Activated CD4-positive, alpha-beta T cell treated with anti-CD3 and anti-CD28 coated beads, Interleukin-2, amount 10 ng/mL, durations not matched to agents 7 days and 5 days (primary cell): ENCODE results near the gene RBAK. TPM values are rescaled to one million over a fixed set of nuclear protein-coding genes. Genes with fewer than 3 reads are reported as not detected.
A peak's percentile ranks its signal among the peaks of the same experiment; 100 is the strongest.

Experiments used
- CTCF ChIA-PET: fragments of 350-600 bp; sonication (Branson Sonifier 250); formaldehyde crosslinking; loops from one replicate; lab custom pipeline; 2021; ENCODE audit warnings: antibody characterized with exemption; lab: Charles Lee
- POLR2A ChIA-PET: fragments of 350-600 bp; sonication (Branson Sonifier 250); formaldehyde crosslinking; loops from one replicate; lab custom pipeline; 2021; ENCODE audit warnings: antibody characterized with exemption; lab: Charles Lee
- DNase-seq: peaks from one replicate; pipeline ENCODE4 v3.0.0-alpha.2; 2020
- H3K27ac Mint-ChIP-seq: one replicate; pipeline ENCODE4 v1.8.0; 2021; ENCODE audit warnings: mild to moderate bottlenecking, moderate library complexity, mixed read lengths
- H3K27me3 Mint-ChIP-seq: one replicate; pipeline ENCODE4 v1.8.0; 2021; ENCODE audit warnings: mixed read lengths
- H3K36me3 Mint-ChIP-seq: one replicate; pipeline ENCODE4 v1.8.0; 2021; ENCODE audit warnings: low read depth, mixed read lengths
- H3K4me1 Mint-ChIP-seq: one replicate; pipeline ENCODE4 v1.8.0; 2021; ENCODE audit warnings: mixed read lengths
- H3K4me3 Mint-ChIP-seq: one replicate; pipeline ENCODE4 v1.8.0; 2021; ENCODE audit warnings: mild to moderate bottlenecking, moderate library complexity, mixed read lengths
- H3K9me3 Mint-ChIP-seq: one replicate; pipeline ENCODE4 v1.8.0; 2021; ENCODE audit warnings: mixed read lengths
- total RNA-seq, 2 experiments: library from RNA; stranded (reverse); gene quantifications; one replicate each; pipeline ENCODE4 v1.2.3, GENCODE V29; 2021

The RBAK gene
- total RNA-seq, 2 experiments from 2014 or later = 15.7 to 16.1 TPM

DNA sequence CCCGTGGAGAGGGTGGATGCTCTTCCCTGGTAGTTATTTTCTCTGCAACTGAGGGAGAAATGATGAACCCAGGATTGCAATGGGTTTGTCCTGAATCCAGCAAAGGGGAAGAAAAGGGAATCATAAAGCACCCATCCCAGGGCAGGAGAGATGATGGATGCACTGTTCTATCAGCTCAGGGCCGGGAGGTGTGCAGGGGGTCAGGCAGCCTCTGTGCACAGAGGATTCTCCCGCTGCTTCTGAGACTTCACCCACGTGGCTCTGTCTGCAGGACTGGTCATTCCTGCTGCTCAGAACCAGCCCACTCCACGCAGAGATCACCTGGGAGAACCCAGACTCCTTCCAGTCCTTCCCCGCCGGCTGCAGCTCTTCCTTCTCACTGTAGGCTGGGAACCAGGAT lies 70.7 kb downstream of the RBAK start:
- H3K4me3 Mint-ChIP-seq = no peak overlapping the region
- DNase-seq = no peak
- no peaks in the 10 kb centered on the region for H3K9me3 Mint-ChIP-seq
- CTCF ChIA-PET = no interaction called here
- POLR2A ChIA-PET = no interaction called here
- H3K36me3 Mint-ChIP-seq = no peaks in the 10 kb centered on the region
- H3K27me3 Mint-ChIP-seq = no peaks in the 10 kb centered on the region
- no peaks in the 10 kb centered on the region for H3K4me1 Mint-ChIP-seq
- H3K27ac Mint-ChIP-seq = peak overlapping the region; percentile 5

DNA sequence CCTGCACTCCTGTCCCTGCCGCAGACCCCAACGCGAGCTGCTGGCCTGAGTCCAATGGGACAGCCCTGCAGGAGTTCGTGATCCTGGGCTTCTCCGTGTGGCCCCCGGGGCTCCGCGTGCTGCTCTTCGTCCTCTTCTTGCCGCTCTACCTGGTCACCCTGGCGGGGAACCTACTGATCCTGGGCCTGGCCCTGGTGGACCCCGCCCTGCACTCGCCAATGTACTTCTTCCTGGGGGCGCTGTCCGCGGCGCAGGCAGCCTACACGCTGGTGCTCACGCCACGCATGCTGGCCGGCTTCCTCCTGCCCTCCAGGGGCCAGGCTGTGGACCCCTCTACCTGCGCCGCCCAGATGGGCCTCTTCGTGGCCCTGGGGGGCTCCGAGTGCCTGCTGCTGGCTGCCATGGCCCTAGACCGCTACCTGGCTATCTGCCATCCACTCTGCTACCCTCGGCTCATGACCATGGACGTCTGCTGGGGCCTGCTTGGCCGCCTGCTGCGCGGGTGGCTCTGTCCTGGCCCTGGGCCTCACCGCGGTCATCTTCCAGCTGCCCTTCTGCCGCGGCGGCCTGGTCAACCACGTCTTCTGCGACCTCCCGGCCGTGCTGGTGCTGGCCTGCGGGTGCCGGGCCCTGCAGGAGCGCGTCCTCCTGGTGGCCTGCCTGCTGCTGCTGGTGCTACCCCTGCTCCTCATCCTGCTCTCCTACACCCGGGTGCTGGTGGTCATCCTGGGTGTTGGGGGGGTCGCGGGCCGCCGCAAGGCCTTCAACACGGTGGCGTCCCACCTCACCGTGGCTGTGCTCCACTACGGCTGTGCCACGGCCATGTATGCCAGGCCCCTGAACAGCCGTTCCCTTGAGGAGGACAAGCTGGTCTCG lies 71.7 kb downstream of the RBAK start:
- no peaks in the 10 kb centered on the region for H3K36me3 Mint-ChIP-seq
- POLR2A ChIA-PET = no interaction called here
- CTCF ChIA-PET = no interaction called here
- H3K27me3 Mint-ChIP-seq = no peaks in the 10 kb centered on the region
- H3K9me3 Mint-ChIP-seq = no peaks in the 10 kb centered on the region
- H3K4me1 Mint-ChIP-seq = no peaks in the 10 kb centered on the region
- H3K4me3 Mint-ChIP-seq = no peak overlapping the region
- H3K27ac Mint-ChIP-seq = no peak overlapping the region
- no peak for DNase-seq

Other genes with a start within 250 kb of the RBAK start
- gene PAPOLB, start 183.8 kb upstream of the RBAK start, total RNA-seq = under 1 TPM in 1 of 2 experiments, not detected in 1; 0.05 TPM
- under 1 TPM; 0.37 to 0.84 TPM for gene RADIL, start 162.1 kb upstream of the RBAK start, total RNA-seq
- not detected for gene MMD2, start 86.7 kb upstream of the RBAK start, total RNA-seq
- gene WIPI2, start 144.4 kb downstream of the RBAK start, total RNA-seq = 10 to 100 TPM; 62.2 to 62.7 TPM
- gene SLC29A4, start 237.1 kb downstream of the RBAK start, total RNA-seq = under 1 TPM; 0.25 to 0.50 TPM